Cerebellar cortex (tissue), 1 donor: Measurements from ENCODE around the gene INPP5J.
"Not testable (repeated sequence)": the region's sequence is repeated elsewhere in the genome, so short reads cannot be mapped to it uniquely, and the experiment has no call there.

ENCODE experiments used
- DNase-seq: peaks from one replicate; pipeline ENCODE4 v3.0.0-alpha.2; 2015; ENCODE audit warnings: low spot score

INPP5J gene, protein sequence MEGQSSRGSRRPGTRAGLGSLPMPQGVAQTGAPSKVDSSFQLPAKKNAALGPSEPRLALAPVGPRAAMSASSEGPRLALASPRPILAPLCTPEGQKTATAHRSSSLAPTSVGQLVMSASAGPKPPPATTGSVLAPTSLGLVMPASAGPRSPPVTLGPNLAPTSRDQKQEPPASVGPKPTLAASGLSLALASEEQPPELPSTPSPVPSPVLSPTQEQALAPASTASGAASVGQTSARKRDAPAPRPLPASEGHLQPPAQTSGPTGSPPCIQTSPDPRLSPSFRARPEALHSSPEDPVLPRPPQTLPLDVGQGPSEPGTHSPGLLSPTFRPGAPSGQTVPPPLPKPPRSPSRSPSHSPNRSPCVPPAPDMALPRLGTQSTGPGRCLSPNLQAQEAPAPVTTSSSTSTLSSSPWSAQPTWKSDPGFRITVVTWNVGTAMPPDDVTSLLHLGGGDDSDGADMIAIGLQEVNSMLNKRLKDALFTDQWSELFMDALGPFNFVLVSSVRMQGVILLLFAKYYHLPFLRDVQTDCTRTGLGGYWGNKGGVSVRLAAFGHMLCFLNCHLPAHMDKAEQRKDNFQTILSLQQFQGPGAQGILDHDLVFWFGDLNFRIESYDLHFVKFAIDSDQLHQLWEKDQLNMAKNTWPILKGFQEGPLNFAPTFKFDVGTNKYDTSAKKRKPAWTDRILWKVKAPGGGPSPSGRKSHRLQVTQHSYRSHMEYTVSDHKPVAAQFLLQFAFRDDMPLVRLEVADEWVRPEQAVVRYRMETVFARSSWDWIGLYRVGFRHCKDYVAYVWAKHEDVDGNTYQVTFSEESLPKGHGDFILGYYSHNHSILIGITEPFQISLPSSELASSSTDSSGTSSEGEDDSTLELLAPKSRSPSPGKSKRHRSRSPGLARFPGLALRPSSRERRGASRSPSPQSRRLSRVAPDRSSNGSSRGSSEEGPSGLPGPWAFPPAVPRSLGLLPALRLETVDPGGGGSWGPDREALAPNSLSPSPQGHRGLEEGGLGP

GRCh38 chr22:31122532-31123291 lies at the start of gene INPP5J:
Gene INPP5J, plus strand, starts transcription at chr22:31122966. Its CDS starts 49 bp downstream, at chr22:31123015.
- DNase-seq = peak; percentile 92

GRCh38 chr22:31073125-31073524 lies 49.6 kb upstream of the INPP5J start:
- DNase-seq = not testable (repeated sequence)

DNA sequence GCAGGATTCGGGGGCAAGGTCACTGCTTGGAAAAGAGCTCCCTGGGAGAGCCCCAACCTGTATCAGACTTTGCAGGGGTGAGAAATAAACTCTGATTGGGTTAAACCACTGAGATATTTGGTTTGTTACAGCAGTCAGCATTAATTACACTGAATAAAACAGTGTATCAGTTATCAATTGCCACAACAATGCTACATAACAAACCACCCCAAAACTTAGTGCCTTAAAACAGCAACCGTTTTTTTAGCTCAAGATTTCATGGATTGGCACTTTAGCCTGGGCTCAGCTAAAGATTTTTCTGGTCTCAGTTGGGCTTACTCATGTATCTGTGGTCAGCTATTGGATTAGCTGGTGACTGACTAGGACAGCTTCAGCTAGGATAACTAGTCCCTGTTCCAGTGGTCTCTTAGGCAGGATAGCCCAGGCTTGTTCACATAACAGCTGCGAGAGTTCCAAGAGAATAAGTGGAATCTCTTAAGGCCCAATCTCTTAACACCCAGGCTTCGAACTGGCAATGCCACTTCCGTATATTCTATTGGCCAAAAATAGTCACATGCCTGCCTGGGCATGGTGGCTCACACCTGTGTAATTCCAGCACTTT lies 49.1 kb upstream of the INPP5J start:
- not testable (repeated sequence) for DNase-seq

GRCh38 chr22:31075961-31076360 lies 46.8 kb upstream of the INPP5J start:
- DNase-seq = no peak

DNA sequence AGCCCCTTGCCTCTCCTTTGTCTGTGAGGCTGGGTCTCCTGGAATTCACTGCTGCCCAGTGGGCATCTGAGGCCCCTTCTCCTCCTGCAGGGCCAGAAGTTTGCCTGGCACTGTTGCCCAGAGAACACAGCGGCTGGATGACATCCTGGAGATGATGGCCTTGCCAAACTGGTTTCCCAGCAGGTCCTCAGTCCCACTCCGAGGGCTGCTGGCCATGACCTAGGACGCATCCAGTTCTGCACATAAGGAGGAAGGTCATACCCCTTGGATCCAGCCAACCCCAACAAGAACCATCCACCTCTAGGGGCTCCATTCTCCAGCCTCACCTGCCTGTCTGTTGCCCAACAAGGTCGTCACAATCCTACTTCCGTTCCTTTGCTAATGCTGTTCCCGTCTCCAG lies 45.1 kb upstream of the INPP5J start:
- no peak for DNase-seq

- not testable (repeated sequence) for DNase-seq
These were observed 44.4 kb upstream of the INPP5J start for GRCh38 chr22:31078389-31078788.

GRCh38 chr22:31079095-31079642 lies 43.6 kb upstream of the INPP5J start:
- DNase-seq = peak; percentile 23

DNA sequence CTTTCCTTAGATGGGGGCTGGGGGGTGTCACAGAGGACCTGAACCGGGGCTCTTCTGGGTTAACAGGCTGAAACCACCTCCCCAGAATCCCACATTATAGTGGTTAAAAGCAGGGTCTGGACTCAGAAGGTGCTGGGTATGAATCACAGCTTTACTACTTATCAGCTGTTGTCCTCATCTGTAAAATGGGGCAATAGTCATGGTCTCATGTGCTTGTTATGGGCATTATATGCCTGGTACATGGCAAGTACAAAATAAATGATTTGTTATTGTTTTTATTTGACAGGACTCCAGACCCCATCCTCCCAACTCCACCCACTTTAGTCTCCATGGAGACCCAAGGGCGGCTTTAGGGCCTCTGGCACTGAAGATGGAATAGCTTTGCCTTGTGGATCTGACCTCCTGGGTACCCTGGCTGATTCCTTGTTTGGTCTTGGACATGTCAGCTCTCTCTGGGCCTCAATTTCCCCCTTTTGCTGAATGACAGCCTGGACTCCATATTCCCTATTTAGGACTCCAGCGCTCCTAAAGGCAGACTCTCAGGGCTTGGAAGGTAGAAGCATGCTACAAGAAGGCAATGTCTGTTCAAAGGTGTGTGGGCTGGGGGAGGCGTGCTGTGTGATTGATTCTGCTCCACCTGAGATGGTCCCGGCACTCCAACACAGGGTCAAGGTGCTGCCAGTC lies 42.5 kb upstream of the INPP5J start:
- no peak for DNase-seq

- DNase-seq = peak; percentile 75
These were observed 41.7 kb upstream of the INPP5J start, which contains the start of gene SMTN for GRCh38 chr22:31080848-31081649. Gene SMTN, plus strand, starts transcription at chr22:31081318. Its CDS starts 1,941 bp downstream, at chr22:31083259.

DNA sequence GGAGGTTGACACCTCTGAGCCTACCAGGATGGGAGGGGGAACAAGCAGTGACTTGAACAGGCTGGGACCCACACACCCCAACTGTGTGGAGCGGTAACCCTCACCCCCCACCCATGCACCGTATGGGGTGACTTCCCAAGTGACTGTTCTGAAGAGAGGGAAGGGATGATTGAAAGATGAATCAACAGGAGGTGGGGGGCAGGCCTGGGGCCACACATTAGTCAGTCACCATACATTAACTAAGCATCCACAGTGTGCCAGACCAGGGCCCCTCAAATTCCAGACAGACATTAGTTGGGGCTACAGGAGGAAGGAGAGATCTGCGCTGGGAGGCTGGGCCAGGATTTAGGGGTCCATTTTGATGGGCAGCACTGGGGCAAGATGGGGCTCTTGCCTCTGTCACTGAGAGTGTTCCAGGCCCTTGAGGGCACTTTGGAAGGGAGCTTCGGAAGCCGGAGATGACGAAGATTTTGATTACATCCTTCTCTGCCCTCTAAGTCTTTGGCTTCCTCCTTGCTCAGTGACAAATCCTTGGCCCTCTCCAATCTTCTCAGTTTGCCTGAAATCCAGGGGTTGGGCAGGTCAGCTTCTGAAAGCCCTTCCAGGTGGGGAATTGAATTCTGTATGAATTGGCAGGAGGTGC lies 40.7 kb upstream of the INPP5J start:
- DNase-seq = no peak

- DNase-seq = peak; percentile 60
These were observed 40.0 kb upstream of the INPP5J start for GRCh38 chr22:31082606-31083376.

DNA sequence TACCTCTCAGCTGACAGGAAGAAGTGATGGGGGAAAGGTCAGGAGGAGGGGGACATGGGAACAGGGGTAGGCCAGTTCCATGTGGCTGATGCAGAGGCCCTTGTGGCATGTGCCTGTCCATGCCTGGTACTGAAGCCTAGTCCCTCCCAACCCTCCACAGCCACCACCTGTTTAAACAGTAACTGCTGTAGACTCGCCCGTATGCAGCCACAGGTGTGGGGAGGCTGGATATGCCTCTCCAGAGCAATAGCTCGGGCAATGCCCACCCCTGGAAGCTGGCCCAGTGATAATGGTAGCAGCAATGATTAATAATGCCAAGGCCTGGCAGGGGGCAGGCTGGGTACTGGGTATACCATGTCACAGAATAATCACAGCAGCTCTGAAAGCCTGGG lies 39.4 kb upstream of the INPP5J start:
- DNase-seq = no peak

- DNase-seq = no peak
These were observed 38.6 kb upstream of the INPP5J start for GRCh38 chr22:31083923-31084810.

DNA sequence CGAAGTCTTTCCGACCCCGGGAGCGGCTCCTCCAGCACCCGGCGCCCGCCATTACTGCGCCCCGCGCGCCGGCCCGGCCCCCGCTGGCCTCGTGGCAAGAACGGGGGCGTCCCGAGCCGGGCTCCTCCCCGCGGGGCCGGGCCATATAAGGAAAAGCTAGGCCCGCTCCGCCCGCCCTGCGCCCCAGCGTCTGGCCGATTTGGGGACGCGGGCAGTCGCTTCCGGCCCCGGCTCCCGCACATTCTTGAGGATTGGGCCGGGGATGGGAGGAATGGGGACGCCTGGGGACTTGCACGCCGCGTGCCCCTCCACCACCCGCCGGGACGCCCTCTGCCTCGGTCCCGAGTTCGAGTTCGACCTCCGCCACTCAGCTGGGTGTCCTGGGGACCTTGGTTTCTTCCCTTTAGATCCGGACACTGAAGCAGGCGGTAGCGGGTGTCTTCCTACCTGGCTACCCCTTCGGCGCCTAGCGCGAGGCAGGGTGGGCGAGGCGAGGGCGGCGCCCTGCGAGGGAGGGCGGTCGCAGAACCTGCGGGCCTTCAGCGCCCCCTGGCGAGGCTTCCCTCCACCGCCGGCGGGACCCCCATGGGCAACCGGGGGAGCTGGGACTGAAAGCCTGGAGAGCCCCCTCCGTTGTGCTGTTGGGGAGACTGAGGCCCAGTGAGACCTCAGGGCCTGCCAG lies 37.8 kb upstream of the INPP5J start:
- peak; percentile 63 for DNase-seq

GRCh38 chr22:31085493-31085824 lies 37.3 kb upstream of the INPP5J start:
- DNase-seq = no peak

GRCh38 chr22:31085928-31086327 lies 36.8 kb upstream of the INPP5J start:
- DNase-seq = no peak
